ENCODE measurements around the gene CIDEA.

The CIDEA gene

DNA sequence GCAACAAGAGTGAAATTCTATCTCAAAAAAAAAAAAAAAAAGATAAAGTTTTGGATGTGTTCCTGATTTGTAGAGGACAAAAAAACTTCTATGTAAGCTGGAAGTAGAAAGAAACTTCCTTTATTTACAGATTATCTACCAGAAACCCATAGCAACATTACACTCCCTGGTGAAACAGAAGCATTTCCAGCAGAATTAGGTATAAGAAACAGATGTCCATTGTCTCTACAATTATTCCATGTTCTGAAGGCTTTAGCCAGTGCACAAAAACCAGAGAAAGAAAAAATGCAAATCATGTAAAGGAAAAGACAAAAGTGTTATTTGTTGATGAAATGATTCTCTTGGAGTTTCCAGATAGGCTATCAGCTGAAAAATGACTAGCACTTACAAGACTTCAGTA is 58.8 kb downstream of the CIDEA start:
- Histone ChIP-seq H3K4me3 (replicated peaks; ENCODE audit: insufficient read depth, low read length) (no peak overlapping the region), H3K27ac (replicated peaks) (no peak overlapping the region), H3K27me3 (ENCODE audit: insufficient read depth, poor library complexity, severe bottlenecking) (peaks cover 18% of the 10 kb centered on the region)
- DNase-seq (ENCODE audit: low read depth in 1 of 2, low spot score in 1 of 2), result no peak
- TF ChIP-seq POLR2AphosphoS5 (IDR thresholded peaks at IDR 0.05; ENCODE audit: low read depth) (no peak), SPI1 (IDR thresholded peaks at IDR 0.05; ENCODE audit: borderline replicate concordance, low read depth) (no peak), GABPA (IDR thresholded peaks at IDR 0.05; ENCODE audit: low read depth) (no peak)
- TF ChIP-seq, protein P1, sequence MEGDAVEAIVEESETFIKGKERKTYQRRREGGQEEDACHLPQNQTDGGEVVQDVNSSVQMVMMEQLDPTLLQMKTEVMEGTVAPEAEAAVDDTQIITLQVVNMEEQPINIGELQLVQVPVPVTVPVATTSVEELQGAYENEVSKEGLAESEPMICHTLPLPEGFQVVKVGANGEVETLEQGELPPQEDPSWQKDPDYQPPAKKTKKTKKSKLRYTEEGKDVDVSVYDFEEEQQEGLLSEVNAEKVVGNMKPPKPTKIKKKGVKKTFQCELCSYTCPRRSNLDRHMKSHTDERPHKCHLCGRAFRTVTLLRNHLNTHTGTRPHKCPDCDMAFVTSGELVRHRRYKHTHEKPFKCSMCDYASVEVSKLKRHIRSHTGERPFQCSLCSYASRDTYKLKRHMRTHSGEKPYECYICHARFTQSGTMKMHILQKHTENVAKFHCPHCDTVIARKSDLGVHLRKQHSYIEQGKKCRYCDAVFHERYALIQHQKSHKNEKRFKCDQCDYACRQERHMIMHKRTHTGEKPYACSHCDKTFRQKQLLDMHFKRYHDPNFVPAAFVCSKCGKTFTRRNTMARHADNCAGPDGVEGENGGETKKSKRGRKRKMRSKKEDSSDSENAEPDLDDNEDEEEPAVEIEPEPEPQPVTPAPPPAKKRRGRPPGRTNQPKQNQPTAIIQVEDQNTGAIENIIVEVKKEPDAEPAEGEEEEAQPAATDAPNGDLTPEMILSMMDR (IDR thresholded peaks at IDR 0.05; ENCODE audit: insufficient read depth, low read length), result no peak
- TF ChIP-seq, protein P2, sequence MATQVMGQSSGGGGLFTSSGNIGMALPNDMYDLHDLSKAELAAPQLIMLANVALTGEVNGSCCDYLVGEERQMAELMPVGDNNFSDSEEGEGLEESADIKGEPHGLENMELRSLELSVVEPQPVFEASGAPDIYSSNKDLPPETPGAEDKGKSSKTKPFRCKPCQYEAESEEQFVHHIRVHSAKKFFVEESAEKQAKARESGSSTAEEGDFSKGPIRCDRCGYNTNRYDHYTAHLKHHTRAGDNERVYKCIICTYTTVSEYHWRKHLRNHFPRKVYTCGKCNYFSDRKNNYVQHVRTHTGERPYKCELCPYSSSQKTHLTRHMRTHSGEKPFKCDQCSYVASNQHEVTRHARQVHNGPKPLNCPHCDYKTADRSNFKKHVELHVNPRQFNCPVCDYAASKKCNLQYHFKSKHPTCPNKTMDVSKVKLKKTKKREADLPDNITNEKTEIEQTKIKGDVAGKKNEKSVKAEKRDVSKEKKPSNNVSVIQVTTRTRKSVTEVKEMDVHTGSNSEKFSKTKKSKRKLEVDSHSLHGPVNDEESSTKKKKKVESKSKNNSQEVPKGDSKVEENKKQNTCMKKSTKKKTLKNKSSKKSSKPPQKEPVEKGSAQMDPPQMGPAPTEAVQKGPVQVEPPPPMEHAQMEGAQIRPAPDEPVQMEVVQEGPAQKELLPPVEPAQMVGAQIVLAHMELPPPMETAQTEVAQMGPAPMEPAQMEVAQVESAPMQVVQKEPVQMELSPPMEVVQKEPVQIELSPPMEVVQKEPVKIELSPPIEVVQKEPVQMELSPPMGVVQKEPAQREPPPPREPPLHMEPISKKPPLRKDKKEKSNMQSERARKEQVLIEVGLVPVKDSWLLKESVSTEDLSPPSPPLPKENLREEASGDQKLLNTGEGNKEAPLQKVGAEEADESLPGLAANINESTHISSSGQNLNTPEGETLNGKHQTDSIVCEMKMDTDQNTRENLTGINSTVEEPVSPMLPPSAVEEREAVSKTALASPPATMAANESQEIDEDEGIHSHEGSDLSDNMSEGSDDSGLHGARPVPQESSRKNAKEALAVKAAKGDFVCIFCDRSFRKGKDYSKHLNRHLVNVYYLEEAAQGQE (IDR thresholded peaks at IDR 0.05; ENCODE audit: insufficient replicate concordance, low read depth), result no peak

DNA sequence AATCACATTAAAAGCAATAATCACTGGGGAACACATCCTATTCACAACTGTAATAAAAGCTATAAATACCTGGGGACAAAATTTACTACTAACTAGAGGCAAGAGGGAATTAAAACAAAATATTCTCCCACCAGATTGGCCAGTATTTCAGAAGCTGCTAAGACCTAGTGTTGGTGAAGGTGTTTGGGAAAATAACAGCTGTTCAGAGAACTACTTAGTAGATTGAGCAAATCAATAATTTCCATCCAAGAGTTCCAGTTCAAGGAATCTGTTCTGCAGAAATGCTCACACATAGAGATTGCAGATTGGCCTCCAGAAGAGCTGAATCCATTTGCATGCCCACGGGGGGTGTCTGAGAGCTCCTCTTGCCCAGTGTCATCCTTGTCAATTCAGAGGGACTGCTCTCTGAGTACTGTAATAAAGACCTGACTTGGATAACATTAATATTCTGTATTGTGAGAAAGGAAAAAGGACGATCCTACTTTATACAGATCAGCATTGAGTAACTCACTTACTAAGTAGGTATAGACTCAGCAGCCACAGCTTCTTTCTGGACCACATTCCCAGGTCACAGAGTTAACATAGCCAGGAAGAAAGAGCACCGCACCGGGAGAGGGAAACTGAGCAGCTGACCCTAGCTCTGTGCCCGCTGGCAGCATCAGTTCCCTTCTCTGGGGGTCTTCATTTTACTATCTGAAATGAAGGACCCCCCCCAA is 59.5 kb downstream of the CIDEA start:
- no peak for TF ChIP-seq GABPA (IDR thresholded peaks at IDR 0.05; ENCODE audit: low read depth)
- no peak for TF ChIP-seq POLR2AphosphoS5 (IDR thresholded peaks at IDR 0.05; ENCODE audit: low read depth)
- TF ChIP-seq SPI1 (IDR thresholded peaks at IDR 0.05; ENCODE audit: borderline replicate concordance, low read depth), result no peak
- TF ChIP-seq, protein P1 (IDR thresholded peaks at IDR 0.05; ENCODE audit: insufficient read depth, low read length), result no peak
- TF ChIP-seq, protein P2 (IDR thresholded peaks at IDR 0.05; ENCODE audit: insufficient replicate concordance, low read depth), result no peak
- no peak overlapping the region for H3K4me3 ChIP-seq (replicated peaks; ENCODE audit: insufficient read depth, low read length)
- DNase-seq (ENCODE audit: low read depth in 1 of 2, low spot score in 1 of 2), result no peak
- H3K27ac ChIP-seq (replicated peaks), result no peak overlapping the region
- peaks cover 14% of the 10 kb centered on the region for H3K27me3 ChIP-seq (ENCODE audit: insufficient read depth, poor library complexity, severe bottlenecking)

DNA sequence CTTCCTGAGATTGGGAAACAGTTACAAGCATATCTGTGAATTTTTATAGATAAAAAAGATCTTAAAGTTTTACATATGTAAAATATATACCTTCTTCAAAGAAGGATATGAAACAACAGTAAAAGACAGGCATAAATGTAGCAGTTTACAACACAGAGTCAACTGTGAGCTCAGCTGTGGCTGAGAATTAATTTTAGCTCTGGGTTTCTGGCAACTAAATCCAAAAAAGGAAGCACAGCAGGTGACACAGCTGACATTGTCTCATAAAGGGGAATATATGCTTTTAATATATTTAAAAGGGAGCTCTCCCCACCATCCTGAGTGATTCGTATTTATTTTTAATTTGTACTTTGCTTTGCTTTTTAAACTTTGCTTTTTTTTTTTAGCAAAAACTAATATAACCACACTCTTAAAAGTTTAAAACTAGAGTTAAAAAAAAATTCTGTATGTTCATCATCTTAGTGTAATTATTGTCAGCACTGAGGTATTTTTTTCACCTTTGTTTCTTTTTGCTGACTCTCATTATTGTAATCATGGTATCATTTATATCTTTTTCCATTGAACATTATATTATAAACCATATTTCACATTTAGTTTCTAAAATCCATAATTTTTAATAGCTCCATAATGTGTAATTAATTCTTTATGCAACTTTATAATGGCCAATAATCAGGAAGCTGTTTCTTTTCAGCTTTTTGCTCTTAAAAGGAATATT is 60.6 kb downstream of the CIDEA start:
- Histone ChIP-seq H3K4me3 (replicated peaks; ENCODE audit: insufficient read depth, low read length) (no peak overlapping the region), H3K27me3 (ENCODE audit: insufficient read depth, poor library complexity, severe bottlenecking) (peaks cover 4% of the 10 kb centered on the region), H3K27ac (replicated peaks) (no peak overlapping the region)
- TF ChIP-seq SPI1 (IDR thresholded peaks at IDR 0.05; ENCODE audit: borderline replicate concordance, low read depth) (no peak), GABPA (IDR thresholded peaks at IDR 0.05; ENCODE audit: low read depth) (no peak), POLR2AphosphoS5 (IDR thresholded peaks at IDR 0.05; ENCODE audit: low read depth) (no peak)
- TF ChIP-seq, protein P2 (IDR thresholded peaks at IDR 0.05; ENCODE audit: insufficient replicate concordance, low read depth), result no peak
- TF ChIP-seq, protein P1 (IDR thresholded peaks at IDR 0.05; ENCODE audit: insufficient read depth, low read length), result no peak
- DNase-seq (ENCODE audit: low read depth in 1 of 2, low spot score in 1 of 2), result no peak

All from HL-60 (cell line).